Measurements from ENCODE around the gene INSR.

Gene INSR

DNA sequence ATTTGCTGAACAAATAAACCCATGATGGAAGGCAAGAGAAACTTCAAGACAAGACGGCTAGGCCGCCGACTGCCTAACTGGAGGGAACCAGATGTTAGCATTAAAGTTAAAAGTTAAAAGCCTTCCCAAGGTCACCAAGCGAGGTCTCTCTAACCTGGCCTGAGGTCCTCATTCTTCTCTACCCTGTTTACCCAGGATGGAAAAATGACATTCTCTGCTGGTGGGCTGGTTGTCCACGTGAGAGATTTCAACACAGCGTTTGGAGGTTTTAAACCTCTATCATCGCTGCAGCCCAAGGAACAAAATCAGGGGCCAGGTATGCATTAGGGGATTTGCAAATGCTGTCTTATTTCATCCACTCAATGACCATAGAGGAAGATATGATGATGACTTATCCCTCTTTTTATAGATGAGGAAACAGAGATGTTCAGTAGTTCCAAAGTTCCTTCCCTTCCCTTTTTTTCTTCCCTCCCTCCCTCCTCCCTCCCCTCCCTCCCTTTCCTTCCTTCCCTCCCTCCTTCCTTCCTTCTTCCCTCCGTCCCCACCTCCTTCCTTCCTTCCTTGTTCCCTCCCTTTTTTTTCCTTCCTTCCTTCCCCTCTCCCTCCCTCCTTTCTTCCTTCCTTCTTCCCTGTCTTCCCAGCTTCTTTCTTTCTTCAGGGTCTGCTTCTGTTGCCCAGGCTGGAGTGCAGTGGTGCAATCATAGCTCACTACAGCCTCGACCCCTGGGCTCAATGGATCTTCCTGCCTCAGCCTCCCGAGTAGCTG, 79.7 kb downstream of the INSR start:
- no peak for DNase-seq
- H4K8ac ChIP-seq (ENCODE audit: low read length), result no peak overlapping the region
- no peaks in the 10 kb centered on the region for H3K36me3 ChIP-seq (ENCODE audit: control insufficient read depth in 1 of 2, insufficient read depth in 2 of 2, low read depth in 1 of 2, low read length in 2 of 2)
- H2BK12ac ChIP-seq (ENCODE audit: low read length in 2 of 2), result no peak overlapping the region
- no peaks in the 10 kb centered on the region for H3K4me1 ChIP-seq (ENCODE audit: control insufficient read depth, insufficient read depth, low read depth, low read length)
- H2AFZ ChIP-seq (ENCODE audit: low read depth, low read length), result no peak overlapping the region
- no peak overlapping the region for H3K4me3 ChIP-seq (ENCODE audit: insufficient read depth in 1 of 2, low read depth in 1 of 2, low read length in 2 of 2)
- H3K18ac ChIP-seq (ENCODE audit: low read depth in 1 of 2, low read length in 2 of 2), result no peak overlapping the region
- 70% methylated on average over 10 of the region's 10 CpGs for whole genome bisulfite sequencing
- H2BK15ac ChIP-seq (ENCODE audit: low read depth, poor library complexity, severe bottlenecking), result no peak overlapping the region
- H3K23ac ChIP-seq (ENCODE audit: low read length in 2 of 2), result no peak overlapping the region
- H3K4ac ChIP-seq (ENCODE audit: low read depth in 1 of 2, low read length in 2 of 2), result no peak overlapping the region
- H2BK5ac ChIP-seq (ENCODE audit: low read depth, low read length, poor library complexity, severe bottlenecking), result no peak overlapping the region
- no peak overlapping the region for H2AK5ac ChIP-seq (ENCODE audit: low read length, severe bottlenecking)
- H3K27me3 ChIP-seq (ENCODE audit: control insufficient read depth in 1 of 2, insufficient read depth in 1 of 2, low read length in 2 of 2), result peaks cover 0 to 15% of the 10 kb centered on the region in 2 experiments
- H3K4me2 ChIP-seq (ENCODE audit: low read length, poor library complexity, severe bottlenecking), result no peak overlapping the region
- H3K9ac ChIP-seq (ENCODE audit: low read length), result no peak overlapping the region
- no peaks in the 10 kb centered on the region for H3K9me3 ChIP-seq (ENCODE audit: control insufficient read depth, low read length)
- peaks cover 3% of the 10 kb centered on the region for H3K79me1 ChIP-seq (replicated peaks; ENCODE audit: low read length, poor library complexity, severe bottlenecking)
- H4K91ac ChIP-seq (ENCODE audit: low read length), result no peak overlapping the region
- H3K14ac ChIP-seq (ENCODE audit: low read length in 2 of 2), result no peak overlapping the region
- H3K27ac ChIP-seq (ENCODE audit: low read length, poor library complexity, severe bottlenecking), result no peak overlapping the region
- no peak overlapping the region for H2BK120ac ChIP-seq (ENCODE audit: low read depth, low read length)

DNA sequence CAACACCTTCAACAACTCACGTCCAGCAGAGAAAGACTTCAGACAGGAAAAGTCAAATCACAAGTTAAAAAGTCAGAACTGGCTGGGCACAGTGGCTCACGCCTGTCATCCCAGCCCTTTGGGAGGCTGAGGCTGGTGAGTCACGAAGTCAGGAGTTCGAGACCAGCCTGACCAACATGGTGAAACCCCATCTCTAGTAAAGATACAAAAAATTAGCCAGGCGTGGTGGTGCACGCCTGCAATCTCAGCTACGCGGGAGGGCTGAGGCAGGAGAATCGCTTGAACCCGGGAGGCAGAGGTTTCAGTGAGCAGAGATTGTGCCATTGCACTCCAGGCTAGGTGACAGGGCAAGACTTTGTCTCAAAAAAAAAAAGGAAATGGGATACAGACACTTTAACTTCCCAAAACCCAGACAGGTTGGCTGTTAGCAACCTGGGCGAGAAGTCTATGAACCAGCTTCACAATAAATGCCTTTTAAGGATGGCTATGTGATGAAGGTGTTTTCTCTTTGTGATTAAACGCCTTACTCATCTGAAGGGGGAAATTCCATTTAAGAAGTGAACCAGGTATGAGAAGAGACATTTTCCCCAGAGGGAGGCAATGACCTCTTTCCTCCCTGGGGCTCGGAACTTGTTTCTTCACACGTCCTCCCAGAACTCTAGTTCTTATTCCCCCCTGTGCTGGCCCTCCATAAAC, 80.4 kb downstream of the INSR start:
- H2BK120ac ChIP-seq (ENCODE audit: low read depth, low read length), result no peak overlapping the region
- no peak overlapping the region for H3K4me3 ChIP-seq (ENCODE audit: insufficient read depth in 1 of 2, low read depth in 1 of 2, low read length in 2 of 2)
- H3K36me3 ChIP-seq (ENCODE audit: control insufficient read depth in 1 of 2, insufficient read depth in 2 of 2, low read depth in 1 of 2, low read length in 2 of 2), result no peaks in the 10 kb centered on the region
- no peak overlapping the region for H3K27ac ChIP-seq (ENCODE audit: low read length, poor library complexity, severe bottlenecking)
- no peak overlapping the region for H3K4me2 ChIP-seq (ENCODE audit: low read length, poor library complexity, severe bottlenecking)
- no peak overlapping the region for H3K9ac ChIP-seq (ENCODE audit: low read length)
- peaks cover 0 to 15% of the 10 kb centered on the region in 2 experiments for H3K27me3 ChIP-seq (ENCODE audit: control insufficient read depth in 1 of 2, insufficient read depth in 1 of 2, low read length in 2 of 2)
- no peak overlapping the region for H3K18ac ChIP-seq (ENCODE audit: low read depth in 1 of 2, low read length in 2 of 2)
- no peak for DNase-seq
- no peak overlapping the region for H3K14ac ChIP-seq (ENCODE audit: low read length in 2 of 2)
- H3K4me1 ChIP-seq (ENCODE audit: control insufficient read depth, insufficient read depth, low read depth, low read length), result no peaks in the 10 kb centered on the region
- no peak overlapping the region for H3K23ac ChIP-seq (ENCODE audit: low read length in 2 of 2)
- H3K4ac ChIP-seq (ENCODE audit: low read depth in 1 of 2, low read length in 2 of 2), result no peak overlapping the region
- no peak overlapping the region for H2AFZ ChIP-seq (ENCODE audit: low read depth, low read length)
- H2BK5ac ChIP-seq (ENCODE audit: low read depth, low read length, poor library complexity, severe bottlenecking), result no peak overlapping the region
- no peak overlapping the region for H4K8ac ChIP-seq (ENCODE audit: low read length)
- H2AK5ac ChIP-seq (ENCODE audit: low read length, severe bottlenecking), result no peak overlapping the region
- H2BK15ac ChIP-seq (ENCODE audit: low read depth, poor library complexity, severe bottlenecking), result no peak overlapping the region
- no peaks in the 10 kb centered on the region for H3K9me3 ChIP-seq (ENCODE audit: control insufficient read depth, low read length)
- H2BK12ac ChIP-seq (ENCODE audit: low read length in 2 of 2), result no peak overlapping the region
- no peak overlapping the region for H4K91ac ChIP-seq (ENCODE audit: low read length)
- peaks cover 3% of the 10 kb centered on the region for H3K79me1 ChIP-seq (replicated peaks; ENCODE audit: low read length, poor library complexity, severe bottlenecking)
- WGBS, result 78% methylated on average over 14 of the region's 14 CpGs

DNA sequence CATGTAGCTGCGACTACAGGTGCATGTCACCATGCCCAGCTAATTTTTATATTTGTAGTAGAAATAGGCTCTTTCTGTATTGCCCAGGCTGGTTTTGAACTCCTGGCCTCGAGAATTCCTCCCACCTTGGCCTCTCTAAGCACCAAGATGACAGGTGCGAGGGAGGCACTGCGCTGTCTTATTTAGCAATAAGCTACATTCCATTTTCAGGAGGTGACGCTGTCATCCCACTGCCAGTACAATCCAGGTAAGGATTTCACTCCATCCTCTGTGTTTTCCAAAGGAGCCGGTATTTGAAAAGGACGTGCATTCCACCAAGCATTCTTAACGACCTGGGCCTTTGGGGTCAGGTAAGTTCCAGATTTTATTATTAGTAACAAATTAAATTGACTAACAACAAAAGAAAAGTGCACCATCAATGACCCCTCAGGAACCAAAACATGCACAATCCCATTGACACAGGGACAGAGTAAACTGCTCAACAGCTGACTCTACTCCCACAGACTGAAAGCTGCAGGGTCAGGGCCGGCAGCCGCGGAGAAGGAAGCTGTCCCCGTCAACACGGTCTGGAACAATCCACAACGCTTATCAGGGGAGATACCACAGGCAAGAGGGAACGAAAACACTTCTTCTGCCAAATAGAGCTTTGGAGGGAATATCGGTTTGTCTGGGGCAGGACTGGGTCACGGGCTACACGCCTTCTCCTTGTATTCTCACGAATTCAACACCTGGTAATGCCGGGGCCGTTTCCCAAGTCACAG, 82.8 kb downstream of the INSR start:
- Histone ChIP-seq H3K18ac (ENCODE audit: low read depth in 1 of 2, low read length in 2 of 2) (no peak overlapping the region), H4K91ac (ENCODE audit: low read length) (no peak overlapping the region), H3K27me3 (ENCODE audit: control insufficient read depth in 1 of 2, insufficient read depth in 1 of 2, low read length in 2 of 2) (peaks cover 0 to 15% of the 10 kb centered on the region in 2 experiments), H3K9me3 (ENCODE audit: control insufficient read depth, low read length) (no peaks in the 10 kb centered on the region), H3K4ac (ENCODE audit: low read depth in 1 of 2, low read length in 2 of 2) (no peak overlapping the region), H3K23ac (ENCODE audit: low read length in 2 of 2) (peak overlapping the region in 1 of 2 experiments; percentile 34), H4K8ac (ENCODE audit: low read length) (no peak overlapping the region), H3K4me1 (ENCODE audit: control insufficient read depth, insufficient read depth, low read depth, low read length) (no peaks in the 10 kb centered on the region), H2BK120ac (ENCODE audit: low read depth, low read length) (no peak overlapping the region), H3K4me3 (ENCODE audit: insufficient read depth in 1 of 2, low read depth in 1 of 2, low read length in 2 of 2) (no peak overlapping the region), H2AFZ (ENCODE audit: low read depth, low read length) (no peak overlapping the region), H3K27ac (ENCODE audit: low read length, poor library complexity, severe bottlenecking) (no peak overlapping the region), H2BK12ac (ENCODE audit: low read length in 2 of 2) (peak overlapping the region in 1 of 2 experiments; percentile 24), H3K4me2 (ENCODE audit: low read length, poor library complexity, severe bottlenecking) (no peak overlapping the region), H3K79me1 (replicated peaks; ENCODE audit: low read length, poor library complexity, severe bottlenecking) (peaks cover 3% of the 10 kb centered on the region), H3K9ac (ENCODE audit: low read length) (no peak overlapping the region), H2BK5ac (ENCODE audit: low read depth, low read length, poor library complexity, severe bottlenecking) (no peak overlapping the region), H2BK15ac (ENCODE audit: low read depth, poor library complexity, severe bottlenecking) (no peak overlapping the region), H3K14ac (ENCODE audit: low read length in 2 of 2) (no peak overlapping the region), H2AK5ac (ENCODE audit: low read length, severe bottlenecking) (no peak overlapping the region), H3K36me3 (ENCODE audit: control insufficient read depth in 1 of 2, insufficient read depth in 2 of 2, low read depth in 1 of 2, low read length in 2 of 2) (no peaks in the 10 kb centered on the region)
- no peak for DNase-seq
- WGBS, result 60% methylated on average over 16 of the region's 21 CpGs

DNA sequence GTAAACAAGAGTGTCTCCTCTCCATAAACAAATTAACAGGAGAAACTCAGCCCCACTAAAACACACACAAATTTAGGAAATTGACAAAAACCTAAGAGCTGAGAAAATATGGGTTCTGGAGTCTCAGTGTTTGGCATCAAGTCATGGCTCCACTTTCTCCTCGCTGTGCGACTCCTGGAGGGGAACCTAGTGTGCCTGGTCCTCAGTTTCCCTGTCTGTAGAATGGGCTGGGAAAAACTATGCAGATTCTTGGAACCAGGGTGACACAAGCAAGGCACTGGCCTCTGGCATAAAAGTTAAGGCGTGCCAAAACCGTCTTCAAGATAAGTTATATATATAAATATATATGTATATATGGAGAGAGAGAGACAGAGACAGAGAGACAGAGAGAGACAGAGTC, 83.9 kb downstream of the INSR start:
- H4K8ac ChIP-seq (ENCODE audit: low read length), result no peak overlapping the region
- no peak overlapping the region for H2BK5ac ChIP-seq (ENCODE audit: low read depth, low read length, poor library complexity, severe bottlenecking)
- H2BK120ac ChIP-seq (ENCODE audit: low read depth, low read length), result no peak overlapping the region
- no peak overlapping the region for H3K4me2 ChIP-seq (ENCODE audit: low read length, poor library complexity, severe bottlenecking)
- no peak overlapping the region for H3K14ac ChIP-seq (ENCODE audit: low read length in 2 of 2)
- H3K4me1 ChIP-seq (ENCODE audit: control insufficient read depth, insufficient read depth, low read depth, low read length), result no peaks in the 10 kb centered on the region
- H2BK15ac ChIP-seq (ENCODE audit: low read depth, poor library complexity, severe bottlenecking), result no peak overlapping the region
- H3K27me3 ChIP-seq (ENCODE audit: control insufficient read depth in 1 of 2, insufficient read depth in 1 of 2, low read length in 2 of 2), result peaks cover 0 to 15% of the 10 kb centered on the region in 2 experiments
- H3K9ac ChIP-seq (ENCODE audit: low read length), result no peak overlapping the region
- no peak overlapping the region for H2AFZ ChIP-seq (ENCODE audit: low read depth, low read length)
- H3K23ac ChIP-seq (ENCODE audit: low read length in 2 of 2), result no peak overlapping the region
- 85% methylated on average over 2 of the region's 4 CpGs for WGBS
- H3K18ac ChIP-seq (ENCODE audit: low read depth in 1 of 2, low read length in 2 of 2), result no peak overlapping the region
- H2AK5ac ChIP-seq (ENCODE audit: low read length, severe bottlenecking), result no peak overlapping the region
- DNase-seq, result no peak
- no peak overlapping the region for H2BK12ac ChIP-seq (ENCODE audit: low read length in 2 of 2)
- H3K4ac ChIP-seq (ENCODE audit: low read depth in 1 of 2, low read length in 2 of 2), result no peak overlapping the region
- H3K9me3 ChIP-seq (ENCODE audit: control insufficient read depth, low read length), result no peaks in the 10 kb centered on the region
- H4K91ac ChIP-seq (ENCODE audit: low read length), result no peak overlapping the region
- H3K27ac ChIP-seq (ENCODE audit: low read length, poor library complexity, severe bottlenecking), result no peak overlapping the region
- H3K4me3 ChIP-seq (ENCODE audit: insufficient read depth in 1 of 2, low read depth in 1 of 2, low read length in 2 of 2), result no peak overlapping the region
- H3K79me1 ChIP-seq (replicated peaks; ENCODE audit: low read length, poor library complexity, severe bottlenecking), result peaks cover 3% of the 10 kb centered on the region
- no peaks in the 10 kb centered on the region for H3K36me3 ChIP-seq (ENCODE audit: control insufficient read depth in 1 of 2, insufficient read depth in 2 of 2, low read depth in 1 of 2, low read length in 2 of 2)

Measured in mesenchymal stem cell (in vitro differentiated cells and primary cell).